Lower lobe of right lung (tissue), 2 donors: ENCODE measurements around the gene TSPAN9. TPM values are rescaled to one million over a fixed set of nuclear protein-coding genes. Genes with fewer than 3 reads are reported as not detected.

Experiments used
- ATAC-seq, 2 donors: fragments of 200-7000 bp; cut with Tn5 transposase; one replicate each; pipeline ENCODE4 v1.9.1; 2020 to 2022; ENCODE audit warnings: mild to moderate bottlenecking in 2 of 2, moderate library complexity in 2 of 2
- DNase-seq: peaks from one replicate; pipeline ENCODE4 v3.0.0-alpha.2; 2020
- H3K27ac ChIP-seq: fragments of 200-600 bp; one replicate; pipeline ENCODE4 v1.8.0; 2022
- H3K27me3 ChIP-seq: fragments of 200-600 bp; one replicate; pipeline ENCODE4 v1.8.0; 2022; ENCODE audit warnings: low read depth
- H3K36me3 ChIP-seq: fragments of 200-600 bp; one replicate; pipeline ENCODE4 v1.8.0; 2022; ENCODE audit warnings: mild to moderate bottlenecking
- H3K4me1 ChIP-seq: fragments of 200-600 bp; one replicate; pipeline ENCODE4 v1.8.0; 2022
- H3K4me3 ChIP-seq: fragments of 200-600 bp; one replicate; pipeline ENCODE4 v1.8.0; 2022; ENCODE audit warnings: mild to moderate bottlenecking
- H3K9me3 ChIP-seq: fragments of 200-600 bp; one replicate; pipeline ENCODE4 v1.8.0; 2022
- intact Hi-C: fragments of 100-400 bp; cut with DNase I; formaldehyde crosslinking; loops from one replicate; pipeline ENCODE4 v1.11.0; 2022
- total RNA-seq: library from RNA; stranded (reverse); fragmentation: NEBNext Ultra II Directional; extraction: Animal tissue kit (Norgen Biotek cat#: 25700); gene quantifications from one replicate; pipeline ENCODE4 v1.2.1, GENCODE V29; 2021
- TF ChIP-seq, protein P1 (sequence below): fragments of 200-600 bp; IDR thresholded peaks from one replicate; pipeline ENCODE4 v1.8.0; 2022; ENCODE audit warnings: antibody characterized with exemption, mild to moderate bottlenecking
- donor health status: DM: no; HTN: yes; CAD: no; lungs with severe emphysema.

The TSPAN9 gene
- total RNA-seq, 1 donor from 2014 or later, result 61.1 TPM

GRCh38 chr12:3173008-3173553, 95.9 kb downstream of the TSPAN9 start:
- DNase-seq (no peak), ATAC-seq (peak in 1 of 2 donors; percentile 43)
- TF ChIP-seq, protein P1, sequence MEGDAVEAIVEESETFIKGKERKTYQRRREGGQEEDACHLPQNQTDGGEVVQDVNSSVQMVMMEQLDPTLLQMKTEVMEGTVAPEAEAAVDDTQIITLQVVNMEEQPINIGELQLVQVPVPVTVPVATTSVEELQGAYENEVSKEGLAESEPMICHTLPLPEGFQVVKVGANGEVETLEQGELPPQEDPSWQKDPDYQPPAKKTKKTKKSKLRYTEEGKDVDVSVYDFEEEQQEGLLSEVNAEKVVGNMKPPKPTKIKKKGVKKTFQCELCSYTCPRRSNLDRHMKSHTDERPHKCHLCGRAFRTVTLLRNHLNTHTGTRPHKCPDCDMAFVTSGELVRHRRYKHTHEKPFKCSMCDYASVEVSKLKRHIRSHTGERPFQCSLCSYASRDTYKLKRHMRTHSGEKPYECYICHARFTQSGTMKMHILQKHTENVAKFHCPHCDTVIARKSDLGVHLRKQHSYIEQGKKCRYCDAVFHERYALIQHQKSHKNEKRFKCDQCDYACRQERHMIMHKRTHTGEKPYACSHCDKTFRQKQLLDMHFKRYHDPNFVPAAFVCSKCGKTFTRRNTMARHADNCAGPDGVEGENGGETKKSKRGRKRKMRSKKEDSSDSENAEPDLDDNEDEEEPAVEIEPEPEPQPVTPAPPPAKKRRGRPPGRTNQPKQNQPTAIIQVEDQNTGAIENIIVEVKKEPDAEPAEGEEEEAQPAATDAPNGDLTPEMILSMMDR, result no peak
- Histone ChIP-seq H3K9me3 (no peaks in the 10 kb centered on the region), H3K27me3 (no peaks in the 10 kb centered on the region), H3K4me1 (no peaks in the 10 kb centered on the region), H3K36me3 (no peaks in the 10 kb centered on the region), H3K4me3 (no peak overlapping the region), H3K27ac (no peak overlapping the region)
- intact Hi-C loops, result no loop called here

DNA sequence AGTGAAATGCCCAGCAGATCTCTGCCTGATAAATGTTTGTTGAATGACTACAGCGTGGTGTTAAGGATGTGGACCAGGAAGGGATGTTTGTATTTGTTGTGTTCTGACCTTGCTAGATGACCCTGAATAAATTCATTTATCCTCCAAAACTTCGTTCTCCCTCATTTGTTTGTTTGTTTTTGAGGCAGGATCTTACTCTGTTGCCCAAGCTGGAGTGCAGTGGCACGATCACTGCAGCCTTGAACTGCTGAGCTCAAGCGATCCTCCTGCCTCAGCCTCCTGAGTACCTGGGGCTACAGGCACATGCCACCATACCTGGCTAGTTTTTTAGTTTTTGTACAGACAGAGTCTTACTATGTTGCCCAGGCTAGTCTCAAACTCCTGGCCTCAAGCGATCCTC, 96.7 kb downstream of the TSPAN9 start:
- no peaks in the 10 kb centered on the region for H3K4me1 ChIP-seq
- intact Hi-C loops, result no loop called here
- TF ChIP-seq, protein P1, result no peak

DNA sequence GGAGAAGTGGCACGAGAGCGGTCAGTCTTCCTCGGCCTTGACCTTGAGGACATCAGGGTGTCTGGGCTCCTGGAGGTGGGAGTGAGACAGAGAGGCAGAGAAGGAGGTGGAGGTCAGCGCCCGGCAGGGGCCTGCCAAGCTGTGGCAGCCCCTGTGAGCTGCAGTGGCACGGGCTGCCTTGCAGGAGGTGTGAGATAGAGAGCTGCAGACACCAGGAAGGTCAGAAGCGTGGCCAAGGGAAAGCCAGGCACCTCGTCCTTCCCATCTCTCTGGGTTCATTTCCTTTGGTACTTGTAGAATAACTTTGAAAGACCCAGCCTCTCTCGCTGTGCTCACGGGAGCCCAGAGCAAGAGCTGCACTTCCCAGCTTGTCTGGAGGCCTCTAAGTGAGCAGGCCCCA, 98.1 kb downstream of the TSPAN9 start:
- H3K9me3 ChIP-seq, result no peaks in the 10 kb centered on the region
- intact Hi-C loops, result no loop called here
- DNase-seq, result no peak
- no peaks in the 10 kb centered on the region for H3K36me3 ChIP-seq
- no peak overlapping the region for H3K27ac ChIP-seq
- TF ChIP-seq, protein P1, result no peak
- ATAC-seq, result no peak
- no peak overlapping the region for H3K4me3 ChIP-seq
- H3K27me3 ChIP-seq, result no peaks in the 10 kb centered on the region
- H3K4me1 ChIP-seq, result no peaks in the 10 kb centered on the region

More for the DNA sequence above, 96.7 kb downstream of the TSPAN9 start:
- Histone ChIP-seq H3K27me3 (no peaks in the 10 kb centered on the region), H3K36me3 (no peaks in the 10 kb centered on the region), H3K9me3 (no peaks in the 10 kb centered on the region), H3K4me3 (no peak overlapping the region), H3K27ac (no peak overlapping the region)
- ATAC-seq (no peak), DNase-seq (no peak)

DNA sequence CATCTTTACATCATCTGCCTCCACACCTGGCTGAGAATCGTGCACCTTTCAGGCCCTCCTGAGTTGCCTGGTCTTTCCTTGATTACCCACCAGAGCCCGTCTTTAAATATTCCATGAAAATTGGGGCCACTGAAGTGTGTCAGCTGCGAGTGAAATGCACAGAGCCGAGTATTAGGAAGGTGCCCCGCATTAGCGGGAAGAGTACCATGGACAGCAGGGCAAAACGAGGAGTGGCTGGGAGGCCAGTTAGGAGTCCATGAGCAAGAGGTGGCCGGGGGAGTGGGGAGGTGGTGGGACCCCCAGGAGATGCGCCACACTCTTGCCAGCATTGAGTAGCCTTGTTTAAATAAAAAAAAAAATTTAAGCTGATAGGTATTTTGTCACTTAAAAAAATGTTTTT, 99.6 kb downstream of the TSPAN9 start:
- H3K27me3 ChIP-seq, result no peaks in the 10 kb centered on the region
- TF ChIP-seq, protein P1, result no peak
- H3K4me3 ChIP-seq, result no peak overlapping the region
- no peaks in the 10 kb centered on the region for H3K9me3 ChIP-seq
- no peak for ATAC-seq
- DNase-seq, result no peak
- no peaks in the 10 kb centered on the region for H3K36me3 ChIP-seq
- no peaks in the 10 kb centered on the region for H3K4me1 ChIP-seq
- intact Hi-C loops, result no loop called here
- no peak overlapping the region for H3K27ac ChIP-seq

DNA sequence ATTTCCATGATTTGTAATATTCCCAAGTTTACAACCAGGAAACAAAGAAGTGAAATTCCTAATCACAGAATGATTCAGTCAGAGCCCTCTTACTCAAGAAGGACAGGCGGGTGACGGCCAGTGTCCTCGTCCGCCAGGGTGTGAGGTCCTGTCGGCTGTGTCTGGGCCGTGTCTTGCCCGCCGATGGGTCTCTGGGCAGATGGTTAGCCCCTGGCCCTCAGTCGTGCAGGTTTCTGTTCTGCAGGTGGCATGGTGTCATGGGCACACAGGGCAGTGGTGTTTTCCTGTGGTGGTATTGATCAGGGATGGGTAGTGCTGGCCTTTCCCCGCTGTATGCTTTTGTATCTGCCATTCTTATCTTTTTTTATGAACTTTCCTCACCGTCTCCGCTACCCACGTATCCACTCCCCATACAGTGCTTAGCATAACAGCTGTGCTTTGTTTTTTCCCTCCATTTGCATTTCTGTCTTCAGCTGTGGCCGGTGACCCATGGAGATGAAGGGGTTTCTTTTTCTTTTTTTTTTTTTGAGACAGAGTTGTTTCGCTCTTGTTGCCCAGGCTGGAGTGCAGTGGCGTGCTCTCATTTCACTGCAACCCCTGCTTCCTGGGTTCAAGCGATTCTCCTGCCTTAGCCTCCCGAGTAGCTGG, 100.7 kb downstream of the TSPAN9 start:
- Histone ChIP-seq H3K36me3 (no peaks in the 10 kb centered on the region), H3K27ac (no peak overlapping the region), H3K9me3 (no peaks in the 10 kb centered on the region), H3K4me3 (no peak overlapping the region), H3K4me1 (no peaks in the 10 kb centered on the region), H3K27me3 (no peaks in the 10 kb centered on the region)
- TF ChIP-seq, protein P1, result no peak
- no peak for DNase-seq
- ATAC-seq, result no peak
- intact Hi-C loops, result no loop called here
